ENCODE data around the gene EHMT1. TPM values are rescaled to one million over a fixed set of nuclear protein-coding genes. Genes with fewer than 3 reads are reported as not detected.
A peak's percentile ranks its signal among the peaks of the same experiment; 100 is the strongest.

The EHMT1 gene
- total and polyA plus RNA-seq, 2 donors (not counting 1 experiment from before 2014, with no cell fraction given): 101 to 394 TPM

DNA sequence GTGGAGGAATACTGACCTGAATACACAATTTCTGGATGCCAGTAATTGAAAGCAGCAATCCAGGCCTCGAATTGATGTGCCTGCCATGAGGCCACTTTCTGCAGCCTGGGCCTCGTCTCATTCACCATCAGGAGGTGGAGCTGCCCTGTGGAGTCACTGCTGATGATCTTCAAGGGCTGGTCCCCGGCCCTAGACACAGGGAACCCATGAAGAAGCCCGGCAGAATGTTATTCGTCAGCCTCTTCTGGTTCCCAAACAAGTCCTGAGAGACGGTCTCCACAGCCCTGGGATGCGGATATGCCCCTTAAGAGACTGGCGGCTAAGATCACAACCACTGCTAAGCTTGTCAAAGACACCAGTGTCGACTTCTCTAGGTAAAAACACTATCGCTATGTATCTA is 44.6 kb upstream of the EHMT1 start:
- no peak overlapping the region for H3K4me3 ChIP-seq (ENCODE audit: control extremely low read depth in 1 of 5, extremely low read depth in 1 of 5, insufficient read depth in 1 of 5, low read depth in 2 of 5, low read length in 4 of 5)

DNA sequence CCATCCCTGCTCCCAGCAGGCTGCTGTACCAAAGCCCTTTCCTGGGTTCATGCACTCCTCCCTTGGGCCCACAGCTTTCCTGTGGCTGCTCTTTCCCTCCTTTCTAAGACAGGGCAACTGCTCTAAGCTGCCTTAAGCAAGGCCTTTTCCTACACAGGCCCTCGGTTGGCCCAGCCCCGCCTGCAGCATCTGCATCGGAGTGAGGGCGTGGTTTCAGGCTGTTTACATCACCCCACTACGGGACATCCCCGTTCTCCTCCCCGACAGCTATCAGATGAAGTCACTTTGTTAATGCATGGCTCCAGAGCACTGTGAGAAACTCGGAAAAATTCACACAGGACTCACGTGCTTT is 43.5 kb upstream of the EHMT1 start:
- DNase-seq: no peak
- ChIA-PET CTCF (interaction anchor here (1.4 kb wide), 1 partner anchor 43 kb away, joined by 3 read pairs; the partner anchor contains the start of gene EHMT1), POLR2A (no interaction called here)
- TF ChIP-seq EZH2 (IDR thresholded peaks at IDR 0.05; ENCODE audit: borderline replicate concordance, insufficient read depth, low read depth, low read length, poor library complexity, severe bottlenecking): no peak
- TF ChIP-seq, protein P1, sequence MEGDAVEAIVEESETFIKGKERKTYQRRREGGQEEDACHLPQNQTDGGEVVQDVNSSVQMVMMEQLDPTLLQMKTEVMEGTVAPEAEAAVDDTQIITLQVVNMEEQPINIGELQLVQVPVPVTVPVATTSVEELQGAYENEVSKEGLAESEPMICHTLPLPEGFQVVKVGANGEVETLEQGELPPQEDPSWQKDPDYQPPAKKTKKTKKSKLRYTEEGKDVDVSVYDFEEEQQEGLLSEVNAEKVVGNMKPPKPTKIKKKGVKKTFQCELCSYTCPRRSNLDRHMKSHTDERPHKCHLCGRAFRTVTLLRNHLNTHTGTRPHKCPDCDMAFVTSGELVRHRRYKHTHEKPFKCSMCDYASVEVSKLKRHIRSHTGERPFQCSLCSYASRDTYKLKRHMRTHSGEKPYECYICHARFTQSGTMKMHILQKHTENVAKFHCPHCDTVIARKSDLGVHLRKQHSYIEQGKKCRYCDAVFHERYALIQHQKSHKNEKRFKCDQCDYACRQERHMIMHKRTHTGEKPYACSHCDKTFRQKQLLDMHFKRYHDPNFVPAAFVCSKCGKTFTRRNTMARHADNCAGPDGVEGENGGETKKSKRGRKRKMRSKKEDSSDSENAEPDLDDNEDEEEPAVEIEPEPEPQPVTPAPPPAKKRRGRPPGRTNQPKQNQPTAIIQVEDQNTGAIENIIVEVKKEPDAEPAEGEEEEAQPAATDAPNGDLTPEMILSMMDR (IDR thresholded peaks at IDR 0.05): no peak
- Histone ChIP-seq H3K36me3 (replicated peaks in 1 of 2; ENCODE audit: control extremely low read depth in 1 of 2, control insufficient read depth in 1 of 2, extremely low read depth in 1 of 2, insufficient read depth in 2 of 2, low read length in 1 of 2) (peaks cover 8 to 35% of the 10 kb centered on the region in 2 experiments), H3K4me3 (ENCODE audit: control extremely low read depth in 1 of 5, extremely low read depth in 1 of 5, insufficient read depth in 1 of 5, low read depth in 2 of 5, low read length in 4 of 5) (no peak overlapping the region), H3K4me2 (replicated peaks; ENCODE audit: low read depth, low read length, poor library complexity, severe bottlenecking) (peak overlapping the region; percentile 22), H3K9me3 (ENCODE audit: control extremely low read depth in 1 of 3, control insufficient read depth in 2 of 3, insufficient read depth in 1 of 3, low read length in 2 of 3) (no peaks in the 10 kb centered on the region), H3K27ac (ENCODE audit: low read length in 2 of 2) (peak overlapping the region in 1 of 2 donors; percentile 50), H3K27me3 (replicated peaks in 1 of 4; ENCODE audit: control extremely low read depth in 1 of 4, control insufficient read depth in 3 of 4, insufficient read depth in 4 of 4, low read length in 3 of 4) (no peaks in the 10 kb centered on the region), H3K9ac (ENCODE audit: low read length) (no peak overlapping the region), H2AFZ (ENCODE audit: insufficient read depth, low read depth, low read length, poor library complexity, severe bottlenecking) (no peak overlapping the region), H4K20me1 (ENCODE audit: control insufficient read depth, insufficient read depth, low read length, poor library complexity, severe bottlenecking) (peaks cover 39% of the 10 kb centered on the region), H3K79me2 (ENCODE audit: control insufficient read depth, insufficient read depth, low read length) (peaks cover 45% of the 10 kb centered on the region), H3K4me1 (ENCODE audit: control insufficient read depth in 2 of 2, insufficient read depth in 2 of 2, low read length in 2 of 2) (peaks cover 18 to 30% of the 10 kb centered on the region in 2 donors)
- Mint-ChIP-seq H3K4me1 (peaks cover 30% of the 10 kb centered on the region), H3K4me3 (no peak overlapping the region), H3K9me3 (ENCODE audit: insufficient read depth) (no peaks in the 10 kb centered on the region), H3K27me3 (no peaks in the 10 kb centered on the region), H3K27ac (peak overlapping the region; percentile 69)
- no peak for ATAC-seq (ENCODE audit: low read depth)
- WGBS (ENCODE audit: insufficient coverage): 90% methylated on average over 9 of the region's 9 CpGs
- intact Hi-C loops (cut with micrococcal nuclease): no loop called here

More for the DNA sequence above, 44.6 kb upstream of the EHMT1 start:
- Histone ChIP-seq H2AFZ (ENCODE audit: insufficient read depth, low read depth, low read length, poor library complexity, severe bottlenecking) (no peak overlapping the region), H3K4me2 (replicated peaks; ENCODE audit: low read depth, low read length, poor library complexity, severe bottlenecking) (no peak overlapping the region), H3K9ac (ENCODE audit: low read length) (no peak overlapping the region), H3K36me3 (replicated peaks in 1 of 2; ENCODE audit: control extremely low read depth in 1 of 2, control insufficient read depth in 1 of 2, extremely low read depth in 1 of 2, insufficient read depth in 2 of 2, low read length in 1 of 2) (peaks cover 9 to 35% of the 10 kb centered on the region in 2 experiments), H3K9me3 (ENCODE audit: control extremely low read depth in 1 of 3, control insufficient read depth in 2 of 3, insufficient read depth in 1 of 3, low read length in 2 of 3) (no peaks in the 10 kb centered on the region), H3K27ac (ENCODE audit: low read length in 2 of 2) (no peak overlapping the region), H3K4me1 (ENCODE audit: control insufficient read depth in 2 of 2, insufficient read depth in 2 of 2, low read length in 2 of 2) (peaks cover 17 to 28% of the 10 kb centered on the region in 2 donors), H4K20me1 (ENCODE audit: control insufficient read depth, insufficient read depth, low read length, poor library complexity, severe bottlenecking) (peaks cover 48% of the 10 kb centered on the region), H3K79me2 (ENCODE audit: control insufficient read depth, insufficient read depth, low read length) (peaks cover 48% of the 10 kb centered on the region), H3K27me3 (replicated peaks in 1 of 4; ENCODE audit: control extremely low read depth in 1 of 4, control insufficient read depth in 3 of 4, insufficient read depth in 4 of 4, low read length in 3 of 4) (no peaks in the 10 kb centered on the region)
- 97% methylated on average over 10 of the region's 10 CpGs for WGBS (ENCODE audit: insufficient coverage)
- ChIA-PET POLR2A (no interaction called here), CTCF (no interaction called here)
- ATAC-seq (ENCODE audit: low read depth) (no peak), DNase-seq (no peak)
- intact Hi-C loops (cut with micrococcal nuclease): no loop called here
- Mint-ChIP-seq H3K4me3 (no peak overlapping the region), H3K4me1 (peaks cover 31% of the 10 kb centered on the region), H3K27ac (no peak overlapping the region), H3K27me3 (no peaks in the 10 kb centered on the region), H3K9me3 (ENCODE audit: insufficient read depth) (no peaks in the 10 kb centered on the region)
- TF ChIP-seq, protein P1 (IDR thresholded peaks at IDR 0.05): no peak
